HG03025 (cell line): ENCODE measurements around the gene RPL15.
A peak's percentile ranks its signal among the peaks of the same experiment; 100 is the strongest.

Experiments
- ATAC-seq: cut with Tn5 transposase; IDR thresholded peaks from one replicate; pipeline ENCODE4 v1.9.1; 2021; ENCODE audit warnings: mild to moderate bottlenecking, moderate library complexity; ENCODE audit not compliant: unreplicated experiment, low FRiP score

RPL15 gene

DNA sequence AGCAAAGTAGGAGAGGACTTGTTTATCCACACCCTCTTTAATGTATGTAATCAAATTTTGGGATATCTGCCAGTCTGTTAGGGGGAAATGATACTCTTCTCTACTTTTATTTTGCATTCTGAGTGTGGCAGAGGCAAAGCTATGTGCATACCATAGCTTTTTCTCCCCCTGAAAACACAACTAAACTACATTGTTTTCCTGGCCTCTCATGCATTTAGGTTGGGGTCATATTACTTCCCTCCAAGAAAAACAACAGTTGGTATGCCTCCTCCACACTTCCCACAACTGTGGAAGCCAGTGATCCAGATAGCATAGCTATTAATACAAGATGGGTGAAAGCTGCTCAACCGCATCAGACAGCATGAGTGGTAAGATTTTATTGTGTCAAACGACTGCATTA is 6.9 kb downstream of the RPL15 start:
- no peak for ATAC-seq

DNA sequence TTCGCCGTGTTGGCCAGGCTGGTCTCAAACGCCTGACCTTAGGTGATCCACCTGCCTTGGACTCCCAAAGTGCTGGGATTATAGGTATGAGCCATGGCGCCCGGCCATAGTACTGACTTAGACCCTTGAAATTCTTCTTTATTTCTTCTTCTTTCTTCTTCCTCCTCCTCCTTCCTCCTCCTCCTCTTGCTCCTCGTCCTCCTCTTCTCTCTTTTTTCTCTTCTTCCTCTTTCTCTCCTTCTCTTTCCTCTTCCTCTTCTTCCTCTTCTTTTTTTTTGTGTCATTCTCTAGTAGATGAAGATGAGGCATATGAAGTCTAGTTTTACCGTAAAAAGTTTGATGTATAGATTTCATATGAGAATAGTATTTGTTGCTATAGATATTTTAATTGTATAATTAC is 9.3 kb downstream of the RPL15 start:
- no peak for ATAC-seq

DNA sequence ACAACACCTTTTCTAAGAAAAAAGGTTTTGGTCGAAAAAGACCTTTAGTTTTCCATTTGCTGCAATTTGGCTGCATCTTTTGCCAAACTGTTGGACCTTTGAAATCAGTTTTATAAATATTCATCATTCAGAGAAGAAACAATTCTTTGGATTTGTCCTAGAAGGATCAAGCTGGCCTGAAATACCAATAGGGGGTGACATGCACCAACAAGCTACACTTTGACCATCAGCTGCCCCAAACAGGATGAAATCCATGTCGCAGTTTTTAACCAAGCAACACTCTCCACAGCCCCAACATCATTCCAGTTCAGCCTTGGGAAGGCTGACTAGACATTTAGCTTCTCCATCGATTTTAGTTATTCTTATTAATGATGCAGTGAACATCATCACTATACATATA is 9.8 kb downstream of the RPL15 start:
- ATAC-seq, result no peak

DNA sequence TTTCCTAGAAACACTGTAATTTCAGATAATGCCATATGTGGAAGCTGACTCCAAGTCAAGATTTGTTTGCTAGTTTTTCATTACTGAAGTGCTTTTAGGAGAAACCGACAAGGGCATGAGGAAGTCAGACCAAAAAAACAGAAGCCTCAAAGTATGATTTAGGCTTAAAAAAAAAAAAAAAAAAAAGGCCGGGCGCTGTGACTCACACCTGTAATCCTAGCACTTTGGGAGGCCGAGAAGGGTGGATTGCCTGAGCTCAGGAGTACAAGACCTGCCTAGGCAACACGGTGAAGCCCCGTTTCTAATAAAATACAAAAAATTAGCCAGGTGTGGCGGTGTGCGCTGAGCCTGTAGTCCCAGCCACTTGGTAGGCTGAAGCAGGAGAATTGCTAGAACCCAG is 11.6 kb downstream of the RPL15 start:
- ATAC-seq, result no peak

DNA sequence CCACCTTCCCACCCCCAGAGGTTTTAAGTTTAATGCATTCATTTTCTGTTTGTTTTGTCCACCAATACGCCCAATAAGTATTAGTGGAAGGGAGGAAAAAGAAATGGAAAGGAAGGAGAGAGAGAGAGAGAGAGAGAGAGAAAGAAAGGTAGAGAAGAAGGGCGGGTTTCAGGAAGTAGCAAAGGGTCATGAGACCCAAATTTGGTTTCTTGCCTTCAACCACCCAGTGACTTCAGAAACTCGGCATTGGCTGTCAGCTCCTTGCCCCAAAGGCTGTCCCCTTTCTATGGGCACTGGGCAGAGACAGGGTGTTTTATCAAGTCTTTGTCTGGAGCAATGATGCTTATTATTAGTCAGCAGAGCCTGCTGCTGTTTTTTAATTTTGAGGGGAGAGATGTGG is 14.7 kb downstream of the RPL15 start:
- ATAC-seq, result no peak

DNA sequence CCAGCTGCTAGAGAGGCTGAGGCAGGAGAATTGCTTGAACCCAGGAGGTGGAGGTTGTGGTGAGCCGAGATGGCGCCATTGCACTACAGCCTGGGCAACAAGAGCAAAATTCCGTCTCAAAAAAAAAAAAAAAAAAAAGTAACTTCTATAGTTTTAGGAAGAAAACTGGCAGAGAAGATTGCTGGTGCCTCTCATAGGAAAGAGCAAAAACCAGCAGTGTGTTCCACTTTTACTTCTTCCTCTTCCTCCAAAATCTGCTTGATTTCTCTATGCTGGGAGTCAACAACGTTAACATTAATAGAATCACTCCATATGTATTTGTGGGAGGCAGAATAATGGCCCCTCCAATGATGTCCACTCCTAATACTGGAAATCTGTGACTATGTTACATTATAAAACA is 15.6 kb downstream of the RPL15 start:
- no peak for ATAC-seq

DNA sequence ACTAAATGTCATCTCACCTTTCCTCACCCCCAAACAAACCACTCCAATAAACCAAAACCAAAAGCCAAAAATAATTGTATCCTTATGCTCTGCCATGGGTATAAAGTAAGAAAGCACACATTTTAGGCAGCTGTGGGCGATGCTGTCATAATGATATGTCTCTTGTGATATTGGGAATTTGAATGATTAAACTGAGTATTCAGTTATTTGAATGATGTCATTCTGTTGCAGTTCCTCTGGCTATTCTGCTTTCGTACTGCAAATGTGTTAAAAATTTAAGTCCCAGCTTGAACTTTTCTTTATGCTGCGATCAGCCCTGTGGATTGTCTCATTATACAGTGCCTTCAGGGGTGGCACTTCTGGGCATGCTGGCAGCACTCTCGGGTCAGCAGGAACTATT is 17.3 kb downstream of the RPL15 start:
- ATAC-seq, result no peak

DNA sequence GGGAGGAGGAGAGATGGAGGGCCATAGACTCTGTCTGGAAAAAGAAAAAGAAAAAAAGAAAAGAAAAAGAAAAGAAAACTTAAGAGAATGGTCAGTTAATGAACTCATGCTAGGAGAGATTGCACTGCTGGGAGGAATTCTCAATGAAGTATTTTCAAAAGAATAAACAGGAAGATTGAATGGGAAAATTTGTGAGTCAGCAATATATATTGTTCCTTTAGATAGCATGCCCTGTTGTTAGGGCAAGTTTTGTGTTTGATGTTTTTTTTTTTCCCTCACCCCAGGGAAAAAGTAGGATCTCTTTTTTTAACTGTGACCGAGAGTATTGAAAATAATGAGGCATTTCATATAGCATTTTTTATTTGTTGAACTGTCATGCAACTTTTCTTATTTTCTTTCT is 20.4 kb downstream of the RPL15 start:
- ATAC-seq, result no peak

DNA sequence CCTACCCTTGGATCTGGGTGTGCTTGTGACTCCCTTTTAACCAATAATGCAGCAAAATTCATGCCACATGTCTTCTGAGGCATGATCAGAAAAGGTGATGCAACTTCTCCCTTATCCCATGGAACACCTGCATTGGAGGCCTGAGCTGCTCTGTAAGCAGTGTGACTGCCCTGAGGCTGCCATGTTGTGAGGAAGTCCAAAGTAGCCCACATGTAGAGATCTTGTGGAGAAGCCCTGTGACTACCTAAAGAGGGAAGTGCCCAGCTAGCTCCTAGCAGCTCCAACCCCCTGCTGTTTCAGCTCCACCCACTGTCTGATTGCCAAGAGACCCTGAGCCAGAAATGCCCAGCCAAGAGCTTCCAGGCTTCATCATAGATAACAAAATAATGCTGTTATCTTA is 21.8 kb downstream of the RPL15 start:
- ATAC-seq, result no peak

DNA sequence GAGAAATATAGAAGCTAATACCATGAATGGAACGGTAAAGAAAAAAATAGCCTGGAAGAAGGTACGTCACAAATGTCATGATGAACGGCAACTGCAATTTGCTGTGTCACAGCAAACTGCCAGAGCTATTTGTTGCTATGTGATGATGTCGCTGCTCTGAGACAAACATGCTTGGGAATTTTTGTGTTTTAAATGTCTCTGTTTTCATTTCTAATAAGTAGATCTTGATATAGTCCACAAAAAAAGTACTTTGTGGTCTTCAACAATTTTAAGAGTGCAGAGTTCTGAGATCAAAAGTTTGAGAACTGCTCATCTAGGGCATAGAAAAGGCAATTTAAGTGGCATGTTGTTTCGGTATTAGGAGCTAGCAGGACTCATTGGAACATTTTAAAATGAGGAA is 23.8 kb downstream of the RPL15 start:
- ATAC-seq, result no peak

DNA sequence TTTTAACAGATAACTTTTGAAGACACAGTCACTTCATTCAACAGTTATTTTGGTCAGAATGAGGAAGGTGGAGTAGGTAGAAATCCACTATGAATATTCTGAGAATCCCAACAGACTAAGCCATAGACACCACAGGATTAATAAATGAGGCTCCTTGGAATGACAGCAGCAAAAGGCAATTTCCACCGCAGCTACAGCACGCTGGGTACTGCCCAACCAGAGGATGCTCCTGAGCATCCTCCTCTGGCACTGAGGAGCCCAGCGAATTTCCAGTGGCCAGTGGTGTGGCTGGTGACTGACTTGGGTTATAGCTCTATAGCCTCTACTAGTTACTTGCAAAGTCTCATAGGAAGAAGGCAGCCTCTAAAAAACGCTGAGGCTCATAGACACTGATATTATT is 24.5 kb downstream of the RPL15 start:
- no peak for ATAC-seq

DNA sequence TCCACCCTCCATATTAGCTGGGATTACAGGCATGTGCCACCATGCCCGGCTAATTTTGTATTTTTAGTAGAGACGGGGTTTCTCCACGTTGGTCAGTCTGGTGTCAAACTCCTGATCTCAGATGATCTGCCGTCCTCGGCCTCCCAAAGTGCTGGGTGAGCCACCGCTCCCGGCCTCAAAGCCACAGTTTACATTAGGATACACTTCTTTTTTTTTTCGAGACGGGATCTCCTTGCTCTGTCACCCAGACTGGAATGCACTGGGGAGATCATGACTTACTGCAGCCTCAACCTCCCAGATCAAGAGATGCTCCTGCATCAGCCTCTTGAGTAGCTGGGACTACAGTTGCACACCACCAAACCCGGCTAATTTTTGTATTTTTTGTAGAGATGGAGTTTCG is 25.6 kb downstream of the RPL15 start:
- ATAC-seq, result no peak

DNA sequence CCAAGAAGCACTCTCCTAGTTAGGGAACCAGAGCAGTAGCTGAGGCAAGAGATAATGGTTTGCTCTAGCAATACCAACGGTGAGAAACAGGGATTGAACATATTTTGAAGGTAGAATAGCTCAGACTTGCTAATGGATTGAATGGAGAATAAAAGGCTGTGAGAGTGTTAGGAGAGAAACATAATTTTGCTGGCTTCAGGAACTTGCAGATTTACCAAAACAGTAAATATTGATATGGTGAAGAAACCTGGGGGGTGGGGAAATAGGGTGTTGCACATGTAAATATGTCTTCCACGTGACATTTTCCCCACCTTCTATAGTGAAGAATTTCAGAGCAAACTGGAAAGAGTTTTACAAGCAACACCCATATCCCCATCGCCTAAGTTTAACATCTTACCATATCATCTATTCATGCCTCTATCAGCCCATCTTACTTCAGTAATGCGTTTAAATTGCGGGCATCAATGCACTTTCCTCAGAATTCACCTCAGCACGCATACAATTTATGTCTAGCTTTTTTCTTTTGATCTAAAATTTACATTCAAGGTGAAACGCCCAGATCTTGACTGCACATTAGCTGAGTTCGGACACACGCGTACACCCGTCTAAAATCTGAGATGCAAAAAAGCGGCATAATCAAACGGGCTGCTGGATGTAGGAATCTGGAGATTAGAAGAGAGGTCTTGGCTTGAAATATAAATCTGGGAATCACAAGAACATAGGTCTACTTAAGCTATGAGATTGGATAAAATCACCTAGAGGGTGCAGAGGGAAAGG is 27.3 kb downstream of the RPL15 start:
- no peak for ATAC-seq

DNA sequence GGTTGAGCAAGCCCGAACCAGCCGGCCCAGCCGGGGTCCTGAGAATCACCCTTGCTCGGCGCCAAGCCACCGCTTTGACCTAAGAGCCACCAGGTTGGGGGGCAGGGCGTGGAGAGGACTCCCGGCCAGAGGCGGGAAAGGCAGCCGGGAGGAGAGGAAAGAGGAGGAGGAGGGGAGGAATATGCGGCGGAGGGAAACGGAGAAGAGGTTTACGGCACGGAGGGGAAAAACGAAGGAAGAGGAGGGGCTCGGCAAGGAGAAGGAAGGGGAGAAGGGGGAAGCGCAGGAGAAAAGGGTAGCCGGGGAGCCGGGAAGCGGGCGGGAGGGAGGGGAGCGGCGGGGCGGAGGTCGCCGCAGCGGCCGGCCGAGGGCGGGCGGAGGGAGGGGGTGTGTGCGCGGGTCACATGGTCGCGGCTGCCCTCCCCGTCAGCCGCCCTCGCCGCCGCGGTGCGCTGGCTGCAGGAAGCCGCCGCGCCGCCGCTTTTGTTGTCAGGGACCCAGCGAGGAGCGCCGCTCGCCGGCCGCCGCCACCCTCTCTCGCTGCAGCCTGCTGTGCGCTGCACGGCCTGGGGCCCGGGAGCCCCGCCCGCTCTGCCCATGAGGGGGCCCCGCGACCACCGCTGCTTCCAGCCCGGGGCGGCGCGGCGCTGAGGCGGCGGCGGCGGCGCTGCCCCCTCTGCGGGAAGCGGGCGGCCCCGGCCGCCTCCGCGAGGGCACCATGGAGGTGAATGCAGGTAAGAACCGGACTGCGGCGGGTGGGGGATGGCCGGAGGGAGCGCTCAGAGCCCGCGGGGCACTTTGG is 28.1 kb downstream of the RPL15 start, which contains the start of gene NR1D2:
Gene NR1D2 (plus strand): TSS at position 426 of the 802 bp plus-strand sequence. CDS start 293 bp downstream, at position 719.
- ATAC-seq, result peak; percentile 66

DNA sequence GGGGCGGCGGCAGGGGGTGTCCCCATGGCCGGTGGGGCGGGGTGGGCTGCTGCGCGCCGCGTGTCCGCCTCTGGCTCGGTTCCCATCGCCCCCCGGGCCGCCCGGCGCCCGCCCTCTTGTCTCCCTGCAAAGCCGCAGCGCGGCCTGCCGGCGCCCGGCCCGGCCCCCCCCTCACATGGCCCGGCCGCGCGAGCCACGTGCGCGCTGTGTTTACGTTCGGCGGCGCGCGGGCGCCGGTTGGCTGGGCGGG is 28.7 kb downstream of the RPL15 start:
- peak; percentile 80 for ATAC-seq

DNA sequence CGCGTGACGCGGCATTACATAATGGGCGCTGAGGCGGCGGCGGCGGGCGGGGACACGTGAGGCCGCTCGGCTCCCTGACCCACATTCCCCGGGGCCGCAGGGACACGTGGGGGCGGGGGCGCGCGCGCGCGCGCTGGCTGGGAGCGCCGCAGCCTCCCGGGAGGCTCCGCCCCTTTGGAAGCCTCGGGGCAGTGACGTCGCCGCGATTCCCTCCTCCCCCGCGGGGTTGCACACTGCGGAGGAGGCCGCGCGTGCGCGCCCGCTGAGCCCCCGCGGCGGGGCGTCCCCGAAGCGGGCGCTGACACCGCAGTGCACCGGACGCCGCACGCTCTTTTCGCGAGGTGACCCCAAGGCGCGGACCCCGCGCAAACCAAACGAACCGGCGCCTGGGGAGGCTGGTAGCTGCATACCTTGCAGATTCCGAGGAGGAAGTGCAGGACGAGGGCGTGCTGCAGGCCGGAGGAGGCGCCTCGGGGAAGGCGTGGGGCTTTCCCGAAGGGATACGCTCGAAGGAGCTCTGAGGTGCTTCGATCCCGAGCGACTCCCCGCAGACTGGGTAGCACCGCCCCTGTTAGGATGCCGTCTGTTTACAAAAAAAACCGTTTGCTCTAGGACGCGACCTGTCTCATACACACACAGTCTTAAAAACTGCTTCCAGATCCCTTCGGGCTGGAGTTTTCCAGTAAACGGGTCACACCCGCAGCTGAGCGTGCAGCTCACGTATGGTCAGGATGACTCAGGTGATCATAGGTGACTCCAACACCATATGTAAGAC is 29.2 kb downstream of the RPL15 start:
- peak; percentile 30 for ATAC-seq

DNA sequence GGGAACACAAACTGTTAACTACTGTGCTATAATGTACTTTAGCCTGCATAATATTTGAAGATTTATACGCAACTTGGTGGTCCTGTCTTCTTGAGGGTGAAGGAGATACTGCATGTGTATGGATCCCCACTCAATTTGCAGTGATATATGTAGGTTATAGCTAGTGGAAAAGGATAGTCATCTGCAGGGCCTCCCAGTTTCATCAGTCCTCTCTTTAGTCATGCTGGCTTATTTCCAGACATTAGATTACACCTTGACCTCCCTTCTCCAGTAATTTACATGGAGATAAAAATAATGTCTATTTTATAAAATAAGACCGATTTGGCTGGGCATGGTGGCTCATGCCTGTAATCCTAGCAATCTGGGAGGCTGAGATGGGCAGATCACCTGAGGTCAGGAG is 31.8 kb downstream of the RPL15 start:
- no peak for ATAC-seq

DNA sequence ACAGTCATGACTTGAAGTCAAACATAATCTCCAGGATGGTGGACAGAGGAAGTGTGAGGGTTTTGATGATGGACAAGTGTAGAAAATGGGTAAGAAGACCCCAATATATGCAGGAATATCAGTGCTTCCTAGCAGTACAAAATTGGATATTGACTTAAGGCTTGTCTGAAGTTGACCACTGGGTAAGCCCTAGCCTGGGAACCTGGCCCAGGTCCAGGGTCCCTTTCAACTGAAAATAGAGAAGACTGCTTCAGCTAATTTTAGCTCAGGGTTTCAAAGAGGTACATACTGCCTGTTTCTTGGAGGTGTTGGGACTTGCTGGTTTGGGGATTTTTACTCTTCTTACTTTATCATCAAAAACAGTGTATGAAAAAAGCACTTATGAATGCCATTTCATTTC is 32.9 kb downstream of the RPL15 start:
- ATAC-seq, result no peak

DNA sequence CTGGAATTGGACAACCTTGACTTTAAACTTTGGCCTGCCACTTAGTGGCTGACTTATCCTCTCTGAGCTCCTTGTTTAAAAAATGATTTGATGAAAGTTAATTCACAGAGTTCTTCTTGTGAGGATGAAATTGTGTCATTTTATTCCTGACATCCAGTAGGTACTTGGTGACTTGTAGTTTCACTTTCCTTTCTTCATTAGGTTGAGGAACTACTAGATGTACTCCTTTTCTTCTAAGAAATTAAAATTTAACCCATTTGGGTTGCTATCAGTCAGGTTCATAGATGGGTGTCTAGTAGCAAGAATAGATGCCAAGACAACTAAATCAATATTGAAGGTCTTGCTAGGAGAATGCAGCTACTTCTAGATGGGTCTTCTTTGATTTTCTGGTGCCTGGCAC is 33.4 kb downstream of the RPL15 start:
- no peak for ATAC-seq

DNA sequence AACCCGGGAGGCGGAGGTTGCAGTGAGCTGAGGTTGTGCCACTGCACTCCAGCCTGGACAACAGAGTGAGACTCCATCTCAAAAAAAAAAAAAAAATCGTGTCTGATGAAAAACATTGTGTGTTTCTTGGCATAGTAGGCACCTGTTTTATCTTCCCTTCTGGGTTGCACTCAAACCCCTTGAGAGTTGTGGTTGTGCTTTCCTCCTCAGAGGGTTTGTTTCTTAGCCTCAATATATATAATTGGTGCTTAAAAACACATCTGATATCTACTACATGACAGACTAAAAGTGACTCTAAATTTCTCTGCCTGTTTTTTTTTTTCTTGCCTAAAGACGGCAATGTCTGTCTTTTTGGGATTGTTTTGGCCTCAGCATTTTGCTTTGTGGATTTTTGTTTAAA is 35.7 kb downstream of the RPL15 start:
- ATAC-seq, result peak; percentile 41

DNA sequence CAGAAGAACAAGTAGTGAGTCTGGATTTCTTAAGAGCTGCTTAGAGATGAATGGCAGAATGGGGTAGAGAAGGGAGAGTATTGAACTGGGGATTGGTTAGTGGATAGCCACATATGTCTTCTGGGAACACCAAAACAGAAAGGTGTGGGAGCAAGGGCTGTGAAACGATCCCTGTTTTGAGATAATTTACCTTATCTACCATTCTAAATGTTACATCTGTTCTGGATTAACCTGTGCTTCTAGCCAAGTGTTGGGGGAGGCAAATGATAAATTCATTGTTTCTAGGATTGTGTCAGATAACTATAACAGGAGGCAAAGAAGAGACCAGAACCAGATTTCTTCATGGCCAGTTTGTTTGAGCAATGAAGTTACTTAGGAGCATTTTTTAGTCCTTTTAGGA is 36.6 kb downstream of the RPL15 start:
- no peak for ATAC-seq

DNA sequence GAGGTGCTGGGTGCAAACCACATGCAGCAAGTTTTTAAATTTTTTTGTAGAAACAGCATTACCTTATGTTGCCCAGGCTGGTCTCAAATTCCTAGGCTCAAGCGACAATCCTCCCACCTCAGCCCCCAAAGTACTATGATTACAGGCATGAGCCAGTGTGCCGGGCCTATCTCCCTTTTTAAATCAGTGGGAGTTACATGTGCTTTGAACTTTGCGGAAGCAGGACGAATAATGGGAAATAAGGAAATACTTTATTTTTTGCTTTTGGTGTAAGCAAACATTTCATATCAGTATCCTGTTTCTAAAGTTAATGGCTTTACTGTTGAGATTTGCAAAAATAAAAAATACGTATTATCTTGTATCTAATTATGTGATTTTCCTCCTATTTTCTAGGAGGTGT is 37.2 kb downstream of the RPL15 start:
- no peak for ATAC-seq
